ENCODE measurements around the gene TSBP1. TPM values are rescaled to one million over a fixed set of nuclear protein-coding genes. Genes with fewer than 3 reads are reported as not detected.

Gene TSBP1
- total RNA-seq, 1 experiment from 2014 or later: not detected

DNA sequence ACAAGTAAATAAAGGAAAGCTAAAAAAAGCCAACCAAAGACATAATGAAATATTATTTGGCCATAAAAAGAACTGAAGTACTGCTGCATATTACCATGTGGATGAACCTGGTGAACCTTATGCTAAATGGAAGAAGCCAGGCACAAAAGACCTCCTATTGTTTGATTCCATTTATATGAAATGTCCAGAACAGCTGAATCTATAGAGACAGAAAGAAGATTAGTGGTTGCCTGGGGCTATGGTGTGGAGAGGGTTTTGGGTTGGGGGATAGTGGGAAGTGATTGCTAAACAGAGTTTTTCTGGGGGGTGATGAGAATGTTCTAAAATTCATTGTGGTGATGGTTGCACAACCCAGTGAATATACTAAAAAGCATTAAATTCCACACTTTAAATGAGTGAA, 53.2 kb downstream of the TSBP1 start:
- no peak for DNase-seq
- no peak overlapping the region for H3K4me2 ChIP-seq (ENCODE audit: insufficient read depth, insufficient read length, low read length)
- no peak overlapping the region for H2BK120ac ChIP-seq (ENCODE audit: low read depth, low read length, poor library complexity, severe bottlenecking)
- no peak overlapping the region for H2BK12ac ChIP-seq (ENCODE audit: insufficient read length, low read depth, low read length)
- H2BK20ac ChIP-seq (ENCODE audit: low read depth, low read length, poor library complexity, severe bottlenecking): no peak overlapping the region
- no peak overlapping the region for H4K5ac ChIP-seq (ENCODE audit: insufficient read length, low read depth, low read length)
- no peak overlapping the region for H3T11ph ChIP-seq (ENCODE audit: low read length)
- no peak overlapping the region for H4K8ac ChIP-seq (replicated peaks; ENCODE audit: insufficient read length, low read depth, low read length)
- no peaks in the 10 kb centered on the region for H3K36me3 Mint-ChIP-seq (ENCODE audit: insufficient read depth in 1 of 3, low read depth in 3 of 3)
- no peak overlapping the region for H3K4ac ChIP-seq (ENCODE audit: low read depth, low read length)
- no peak overlapping the region for H2BK15ac ChIP-seq (ENCODE audit: low read depth, low read length)
- H3K14ac ChIP-seq (ENCODE audit: insufficient read depth, low read length): no peak overlapping the region
- no peak overlapping the region for H3K4me3 Mint-ChIP-seq
- H3K27me3 Mint-ChIP-seq (ENCODE audit: low read depth): peaks cover 5% of the 10 kb centered on the region; the same call in 1 of the 2 replicates
- H3K79me1 ChIP-seq (ENCODE audit: insufficient read depth, low read depth, low read length, poor library complexity, severe bottlenecking): no peaks in the 10 kb centered on the region
- no peak for TF ChIP-seq CTCF (conservative IDR thresholded peaks at IDR 0.05)
- H3K9me3 ChIP-seq (ENCODE audit: control insufficient read depth, low read depth, low read length): no peaks in the 10 kb centered on the region
- peaks cover 22 to 33% of the 10 kb centered on the region in 2 experiments for H3K4me1 Mint-ChIP-seq
- no peak overlapping the region for H2AK5ac ChIP-seq (ENCODE audit: insufficient read length, low read length)
- no peak overlapping the region for H3K56ac ChIP-seq (ENCODE audit: insufficient read length, low read depth, low read length)
- H3K27me3 ChIP-seq (ENCODE audit: insufficient read depth, low read length): no peaks in the 10 kb centered on the region
- no peak overlapping the region for H3K27ac ChIP-seq (ENCODE audit: insufficient read length, low read depth, low read length)
- no peaks in the 10 kb centered on the region for H3K4me1 ChIP-seq (ENCODE audit: insufficient read depth, low read length)
- H4K20me1 ChIP-seq (ENCODE audit: control insufficient read depth, insufficient read depth, insufficient read length): no peaks in the 10 kb centered on the region
- H2BK5ac ChIP-seq (ENCODE audit: insufficient read length, low read length): no peak overlapping the region
- H3K18ac ChIP-seq (ENCODE audit: insufficient read length, low read depth, low read length): no peak overlapping the region
- no peaks in the 10 kb centered on the region for H3K79me2 ChIP-seq (ENCODE audit: insufficient read depth, low read length)
- H3K9ac ChIP-seq (ENCODE audit: extremely low read depth, insufficient read length, low read length): no peak overlapping the region
- no peak overlapping the region for H3K27ac Mint-ChIP-seq
- H2AFZ ChIP-seq (ENCODE audit: low read length): no peak overlapping the region
- H3K9me3 Mint-ChIP-seq: no peaks in the 10 kb centered on the region
- H3K23me2 ChIP-seq (ENCODE audit: insufficient read length, low read depth, low read length, poor library complexity, severe bottlenecking): no peaks in the 10 kb centered on the region
- no peak overlapping the region for H4K91ac ChIP-seq (ENCODE audit: insufficient read length, low read depth, low read length)
- no peak overlapping the region for H3K23ac ChIP-seq (ENCODE audit: insufficient read length, low read depth, low read length)

Measured in H9 (cell line).